Smooth muscle cell of the brain vasculature (primary cell): ENCODE data around the gene ZFYVE28.

Experiments
- DNase-seq: peaks from one replicate; pipeline ENCODE4 v3.0.0-alpha.2; 2012; ENCODE audit warnings: low read depth, low spot score

Gene ZFYVE28

DNA sequence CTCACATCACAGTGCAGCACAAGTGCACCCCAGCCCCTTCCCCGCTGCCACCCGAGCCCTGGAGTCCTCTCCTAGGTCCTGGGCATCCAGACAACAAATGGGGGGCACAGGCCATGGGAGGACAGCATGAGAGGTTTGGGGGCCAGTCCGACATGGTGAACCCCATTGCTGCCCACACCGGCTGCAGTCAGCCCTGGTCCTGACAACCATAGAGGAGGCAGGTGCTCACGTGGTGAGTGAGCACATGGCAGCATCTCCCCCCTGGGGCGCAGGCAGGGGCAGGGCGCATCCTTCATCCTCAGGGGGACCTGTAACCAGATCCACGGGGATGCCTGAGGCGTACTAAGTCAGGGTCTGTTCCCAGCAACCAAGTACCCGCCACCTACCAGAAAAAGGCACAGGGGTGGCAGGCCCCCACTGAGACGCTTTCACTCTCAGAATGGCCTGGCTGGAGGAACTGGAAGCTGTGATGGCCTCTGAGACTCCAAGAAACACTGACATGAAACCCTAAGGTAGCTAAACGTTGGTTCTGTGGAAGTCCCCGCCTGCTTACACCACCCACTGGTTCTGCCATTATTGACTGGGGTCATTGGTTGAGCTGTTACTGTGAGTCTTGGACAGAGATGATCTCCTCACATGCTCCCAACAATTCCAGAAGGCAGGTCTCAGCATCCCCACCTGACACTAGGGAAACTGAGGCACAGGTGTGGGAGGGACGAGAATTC is 6.5 kb downstream of the ZFYVE28 start:
- DNase-seq = no peak

DNA sequence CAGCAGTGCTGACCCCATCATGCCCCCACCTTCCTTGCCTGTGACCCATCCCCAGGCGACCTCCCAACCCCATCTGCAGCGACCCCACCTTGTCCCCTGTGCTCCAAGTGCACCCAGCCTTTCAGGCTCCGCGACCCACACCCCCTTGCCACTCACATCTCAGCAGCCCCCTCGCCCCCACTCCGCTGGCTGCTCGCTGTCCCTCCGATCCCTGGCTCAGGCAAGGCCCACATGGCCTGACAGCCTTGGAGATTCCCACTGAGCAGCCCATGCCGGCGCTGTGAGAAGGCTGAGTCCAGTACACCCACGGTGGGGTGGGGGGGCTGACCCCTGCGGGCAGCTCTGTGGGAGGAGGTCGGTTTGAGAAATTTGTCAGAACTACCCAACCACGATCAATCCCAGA is 9.1 kb downstream of the ZFYVE28 start:
- DNase-seq = no peak

DNA sequence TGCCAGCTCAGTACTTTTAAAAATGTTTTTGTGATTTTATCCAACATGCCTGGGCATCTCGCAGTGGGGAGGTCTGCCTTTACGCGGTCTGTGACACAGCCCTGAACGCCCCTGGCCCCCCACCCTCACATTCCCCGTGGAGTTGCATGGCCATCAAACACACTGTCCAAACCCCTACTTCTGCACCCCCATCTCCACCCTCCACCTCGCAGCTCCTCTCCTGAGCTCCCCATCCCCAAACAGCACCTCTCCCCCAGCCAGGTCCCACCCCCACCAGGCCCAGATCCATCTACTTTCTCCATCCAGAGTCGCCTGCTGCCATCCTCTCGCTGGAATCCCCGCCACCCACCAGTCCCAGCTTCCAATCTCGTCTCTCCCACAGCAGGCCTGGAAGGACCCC is 9.5 kb downstream of the ZFYVE28 start:
- DNase-seq = no peak

DNA sequence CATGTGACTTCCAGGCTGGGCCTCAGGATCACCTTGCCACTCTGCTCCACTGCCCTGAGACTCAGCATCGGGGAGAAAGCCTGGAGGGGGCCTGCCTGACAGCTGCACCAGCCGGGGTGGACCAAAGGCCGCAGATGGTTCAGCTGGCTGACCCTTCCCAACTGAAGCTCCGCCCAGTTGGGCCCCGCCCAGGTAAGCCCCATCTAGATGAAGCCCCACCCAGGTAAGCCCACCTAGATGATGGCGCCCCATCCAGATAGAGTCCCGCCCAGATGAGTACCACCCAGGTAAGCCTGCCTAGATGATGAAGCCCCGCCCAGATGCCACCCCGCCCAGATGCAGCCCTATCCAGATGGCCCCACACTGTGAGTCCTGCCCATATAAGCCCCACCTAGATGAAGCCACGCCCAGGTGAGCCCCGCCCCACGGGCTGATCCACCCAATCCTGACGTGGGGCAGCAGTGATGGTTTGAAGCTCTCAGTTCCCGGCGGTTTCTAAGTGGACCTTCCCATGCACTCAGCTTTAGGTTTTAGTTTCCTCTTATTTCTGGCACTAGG is 10.0 kb downstream of the ZFYVE28 start:
- no peak for DNase-seq

DNA sequence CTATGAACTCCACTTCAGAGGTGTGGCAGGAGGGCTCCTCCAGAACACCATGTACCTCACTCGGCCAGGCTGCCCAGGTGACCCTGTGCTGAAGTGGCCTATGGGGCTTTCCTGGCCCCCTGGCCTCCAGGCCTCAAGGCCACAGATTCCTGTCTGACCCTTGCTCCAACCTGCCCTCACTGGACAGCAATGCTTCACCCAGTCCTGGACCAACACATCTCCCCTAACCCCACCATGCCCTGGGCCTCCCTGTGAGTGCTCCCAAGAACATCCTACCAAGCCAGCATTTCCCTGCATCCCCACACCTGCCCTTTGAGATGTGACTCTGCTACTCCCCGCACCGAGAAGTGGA is 10.5 kb downstream of the ZFYVE28 start:
- no peak for DNase-seq

DNA sequence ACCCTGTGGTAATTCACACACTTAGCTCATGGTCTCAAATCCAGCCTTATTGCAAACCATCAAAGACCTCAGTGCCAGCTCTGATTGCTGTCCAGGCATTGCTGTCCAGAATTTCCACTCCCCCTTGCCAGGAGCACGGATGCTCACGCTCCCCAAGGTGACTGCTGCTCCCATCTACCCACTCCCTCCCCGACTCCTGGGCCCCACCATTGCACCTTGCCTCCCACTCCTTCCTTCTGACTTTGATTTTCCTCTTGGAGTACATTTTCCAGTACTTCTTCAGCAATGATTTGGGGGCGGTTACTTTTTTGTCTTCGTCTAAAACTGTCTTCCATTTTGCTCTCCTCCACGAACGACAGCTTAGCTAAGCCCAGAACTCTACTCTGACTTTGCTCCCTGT is 11.5 kb downstream of the ZFYVE28 start:
- no peak for DNase-seq

DNA sequence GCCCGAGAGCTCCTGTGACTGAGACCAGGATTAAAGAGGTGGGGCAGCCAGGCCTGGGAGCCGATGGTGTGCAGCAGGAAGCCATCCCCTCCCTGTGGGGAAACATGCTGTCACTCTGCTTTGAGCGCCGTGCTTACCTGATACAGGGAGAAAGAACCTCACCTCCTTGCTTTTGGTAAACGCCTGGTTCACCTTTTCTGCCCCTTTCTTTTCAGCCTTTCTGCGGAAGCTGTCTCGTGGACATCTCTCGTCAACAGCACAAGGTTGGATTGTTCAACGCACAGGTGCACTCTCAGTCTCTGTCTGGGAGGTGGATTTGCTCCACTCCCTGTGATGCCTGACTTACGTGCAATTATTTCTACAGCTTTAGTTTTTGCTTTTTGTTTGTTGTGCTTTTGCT is 12.0 kb downstream of the ZFYVE28 start:
- no peak for DNase-seq

DNA sequence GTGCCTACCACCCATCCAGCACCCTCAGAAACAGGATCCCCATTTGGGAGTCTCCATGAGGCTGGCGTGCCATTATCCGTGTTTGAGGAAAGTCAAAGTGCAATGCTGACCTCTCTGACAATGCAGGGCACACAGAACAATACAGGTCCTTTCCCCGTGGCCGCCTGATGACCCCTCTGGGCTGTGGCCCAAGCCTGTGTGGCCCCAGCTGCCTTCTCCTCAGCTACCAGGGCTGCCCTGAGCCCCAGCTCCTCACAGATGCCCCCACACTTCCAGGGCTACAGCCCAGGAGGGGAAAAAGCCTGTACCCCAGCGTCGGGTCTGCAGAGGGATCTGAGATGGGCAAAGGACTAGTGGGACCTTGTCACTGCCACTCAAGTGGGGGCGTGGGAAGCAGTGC is 15.5 kb downstream of the ZFYVE28 start:
- no peak for DNase-seq

DNA sequence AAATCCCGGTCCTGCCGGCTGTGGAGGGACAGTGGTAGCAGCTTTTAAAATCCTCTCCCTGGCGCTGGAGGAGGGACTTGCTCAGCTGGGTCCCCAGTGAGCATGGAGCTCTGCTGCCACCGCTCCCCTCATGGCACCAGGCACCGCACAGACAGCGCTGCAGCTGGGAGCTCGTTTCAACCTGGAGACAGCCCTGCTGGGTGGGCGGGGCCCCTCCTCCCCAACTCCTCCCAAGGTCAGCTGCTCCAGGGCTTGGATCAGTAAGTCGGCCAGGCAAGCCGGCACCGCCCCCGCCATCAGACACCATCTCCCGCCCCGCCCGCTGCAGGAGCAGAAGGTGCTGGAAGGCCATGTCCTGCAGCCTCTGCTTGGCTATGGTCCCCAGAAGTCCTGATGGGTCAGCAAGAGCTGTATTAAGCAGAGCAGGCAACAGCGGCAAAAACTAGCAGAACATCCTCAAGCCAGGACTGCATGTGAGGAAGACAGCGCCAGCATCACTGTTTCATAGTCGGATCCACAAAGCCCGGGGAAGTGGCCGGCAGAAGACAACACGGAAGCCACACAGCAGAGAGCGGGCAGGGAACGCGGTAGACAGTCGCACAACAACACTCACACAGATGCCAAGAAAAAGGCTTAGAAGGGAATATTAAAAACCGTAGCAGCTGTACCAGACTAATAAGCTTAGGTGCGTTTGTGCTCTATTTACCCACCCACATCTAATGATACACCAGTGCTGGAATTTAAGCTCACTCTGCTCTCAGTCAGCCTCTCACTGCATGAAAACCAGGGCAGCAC is 16.2 kb downstream of the ZFYVE28 start:
- DNase-seq = no peak

DNA sequence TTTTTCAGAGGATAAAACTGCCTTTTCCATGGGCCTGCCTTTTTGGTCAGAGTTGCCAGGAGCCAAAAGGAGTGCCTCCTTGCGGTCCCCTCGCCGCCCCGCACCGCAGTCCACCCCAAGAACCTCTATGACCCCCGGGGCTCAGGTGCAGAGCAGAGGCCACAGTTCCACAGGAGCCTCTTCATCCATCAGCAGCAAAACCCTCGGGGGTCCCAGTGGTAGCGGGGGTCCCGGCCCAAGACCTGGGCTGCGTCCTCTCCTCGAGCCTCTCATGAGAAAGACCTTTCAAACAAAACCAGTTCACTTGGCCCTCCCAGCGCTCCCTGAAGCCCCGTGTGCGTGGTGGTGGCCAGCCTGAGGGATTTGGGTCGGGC is 16.8 kb downstream of the ZFYVE28 start:
- DNase-seq = no peak

DNA sequence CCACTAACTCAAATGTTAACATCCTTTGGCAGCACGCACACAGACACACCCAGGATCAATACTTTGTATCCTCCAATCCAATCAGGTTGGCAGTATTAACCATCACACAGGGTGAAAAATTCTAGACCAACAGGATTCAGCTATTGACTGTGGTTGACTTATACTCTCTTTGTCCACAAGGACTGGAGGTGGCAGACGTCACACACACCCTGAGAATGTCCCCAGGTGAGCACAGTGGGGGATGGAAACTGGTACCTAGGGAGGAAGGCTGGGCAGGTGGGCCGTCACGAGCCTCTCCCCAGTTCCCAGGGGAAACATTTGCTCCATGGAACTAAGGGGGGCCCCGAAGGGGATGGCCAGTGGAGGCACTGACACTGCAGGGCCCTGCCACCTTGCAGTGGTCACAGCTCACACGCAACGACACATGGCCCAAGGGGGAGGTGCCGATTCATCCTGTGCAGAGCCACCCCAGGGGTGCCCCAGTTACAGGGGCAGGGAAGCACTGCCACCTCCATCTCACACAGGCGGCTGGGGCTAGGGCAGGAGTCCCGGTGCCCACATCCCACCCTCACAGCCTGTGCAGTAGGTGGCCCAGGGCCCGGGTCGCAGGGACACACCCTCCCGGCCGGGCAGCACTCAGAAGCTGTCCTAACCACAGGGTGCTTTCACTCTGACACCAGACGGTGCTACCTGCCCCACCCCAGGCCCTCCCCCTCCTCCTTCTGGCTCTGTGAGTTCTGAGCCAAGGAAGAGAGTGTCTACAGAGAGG is 17.4 kb downstream of the ZFYVE28 start:
- DNase-seq = no peak

DNA sequence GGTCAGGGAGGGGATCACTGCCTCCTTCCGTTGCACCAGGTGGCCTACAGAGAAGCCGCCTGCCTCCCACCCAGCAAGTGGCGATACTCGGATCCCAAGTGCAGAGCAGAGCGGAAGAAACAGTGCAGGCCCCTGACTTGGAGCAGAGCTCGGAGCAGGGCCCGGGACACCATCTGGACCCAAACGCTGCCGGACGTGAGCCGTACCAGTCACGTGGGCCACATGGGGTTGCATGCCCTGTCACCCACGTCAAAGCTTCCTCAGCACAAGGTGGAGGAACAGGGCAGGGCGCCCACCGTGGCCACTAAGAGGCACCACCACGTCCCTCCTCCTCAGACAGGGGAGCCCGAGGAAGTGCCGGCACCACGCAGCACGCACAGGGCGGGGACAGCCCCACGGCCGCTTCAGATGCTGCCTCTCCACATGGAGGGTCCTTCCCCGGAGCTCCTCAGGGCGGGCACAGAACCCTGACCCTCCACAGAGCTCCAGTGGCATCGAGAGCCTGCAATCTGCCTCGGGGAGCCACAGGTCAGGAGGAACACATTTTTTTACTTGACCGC is 18.7 kb downstream of the ZFYVE28 start:
- DNase-seq = no peak

DNA sequence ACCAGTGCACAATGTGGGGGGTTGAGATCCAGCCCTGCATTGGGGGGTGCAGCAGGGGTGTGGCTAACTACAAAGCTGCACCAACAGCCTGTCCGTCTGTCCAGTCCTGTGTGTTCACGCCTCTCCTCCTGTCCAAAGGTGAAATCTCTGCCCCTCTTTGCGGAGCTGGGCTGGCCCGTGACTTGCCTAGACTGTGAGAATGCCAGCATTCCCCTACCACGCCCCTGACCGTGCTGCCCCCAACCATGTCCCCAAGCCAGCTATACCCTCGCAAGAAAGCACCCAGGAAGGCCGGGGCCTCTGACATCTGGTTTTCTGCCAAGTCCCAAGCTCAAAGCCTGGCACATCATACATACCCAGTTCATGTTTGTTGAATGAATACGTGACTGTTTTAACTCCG is 19.2 kb downstream of the ZFYVE28 start:
- DNase-seq = no peak

DNA sequence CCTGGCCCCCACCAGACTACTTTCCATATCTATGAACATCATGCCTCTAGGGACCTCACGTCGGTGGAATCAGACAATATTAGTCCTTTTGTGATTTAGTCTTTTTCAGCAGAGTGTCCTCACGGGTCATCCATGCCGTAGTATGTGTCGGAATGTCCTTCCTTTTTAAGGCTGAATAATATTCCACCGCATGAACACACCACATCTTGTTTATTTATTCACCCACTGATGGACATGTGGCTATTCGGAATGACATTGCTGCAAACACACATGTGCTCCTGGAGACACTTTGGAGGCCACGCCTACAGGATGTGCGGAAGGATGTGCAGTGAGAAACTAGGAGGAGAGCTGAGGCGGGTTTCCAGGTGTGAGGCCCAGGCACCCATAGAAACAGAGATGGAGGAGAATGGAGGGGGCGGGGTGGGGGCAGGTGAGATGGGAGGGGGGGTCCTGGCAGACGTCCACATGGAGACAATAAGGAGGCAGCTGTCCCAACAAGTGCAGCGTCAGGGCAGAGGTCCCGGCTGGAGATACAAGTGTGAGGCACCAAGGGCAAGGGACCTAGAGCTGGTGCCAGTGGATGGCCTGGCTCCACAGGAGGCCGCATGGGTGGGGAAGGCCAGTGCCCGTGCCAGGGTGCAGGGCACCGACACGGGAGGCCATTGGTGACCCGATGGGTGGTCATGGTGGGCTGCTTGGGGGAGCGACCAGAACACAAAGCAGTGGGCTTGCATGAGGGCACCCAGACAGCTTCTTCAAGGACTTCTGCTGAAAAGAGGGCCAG is 20.7 kb downstream of the ZFYVE28 start:
- no peak for DNase-seq

DNA sequence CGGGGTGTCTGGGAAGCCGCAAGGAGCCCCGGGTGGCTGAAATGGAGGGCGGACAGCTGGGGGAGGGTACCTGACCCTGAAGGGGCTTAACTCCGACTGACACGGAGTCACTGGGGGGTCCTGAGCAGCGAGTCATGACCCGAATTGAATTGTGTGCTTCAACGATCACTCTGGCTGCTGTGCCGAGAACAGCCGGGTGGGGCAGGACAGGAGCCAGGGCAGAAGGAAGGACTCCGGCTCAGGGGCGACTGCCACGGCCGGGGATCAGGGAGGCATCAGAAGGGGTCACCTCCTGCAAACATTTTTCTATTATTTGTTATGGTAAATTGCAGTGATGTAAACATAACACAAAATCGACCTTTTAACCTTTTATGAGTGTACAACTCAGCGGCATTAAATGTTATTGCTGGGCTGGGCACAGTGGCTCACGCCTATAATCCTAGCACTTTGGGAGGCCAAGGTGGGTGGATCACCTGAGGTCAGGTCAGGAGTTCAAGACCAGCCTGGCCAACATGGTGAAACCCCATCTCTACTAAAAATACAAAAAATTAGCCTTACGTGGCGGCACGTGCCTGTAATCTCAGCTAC is 21.6 kb downstream of the ZFYVE28 start:
- DNase-seq = no peak

DNA sequence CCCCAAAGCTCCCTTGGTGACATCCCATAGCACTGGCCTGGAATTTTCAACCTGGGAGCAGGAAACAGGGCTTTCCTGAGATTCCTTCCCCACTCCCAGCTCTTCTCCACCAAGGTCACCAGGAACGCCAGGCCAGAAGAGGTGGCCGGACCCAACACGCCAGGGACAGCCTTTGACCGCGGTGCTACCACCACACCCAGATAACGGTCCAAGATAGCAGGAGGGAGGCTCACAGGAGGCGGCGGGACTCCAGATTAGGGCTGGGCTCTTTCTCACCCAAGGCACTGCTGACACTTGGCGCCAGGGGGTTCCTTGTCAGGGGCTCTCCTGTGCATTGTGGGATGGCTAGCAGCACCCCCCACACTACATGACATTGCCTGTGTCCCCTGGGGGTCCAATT is 22.9 kb downstream of the ZFYVE28 start:
- DNase-seq = no peak

DNA sequence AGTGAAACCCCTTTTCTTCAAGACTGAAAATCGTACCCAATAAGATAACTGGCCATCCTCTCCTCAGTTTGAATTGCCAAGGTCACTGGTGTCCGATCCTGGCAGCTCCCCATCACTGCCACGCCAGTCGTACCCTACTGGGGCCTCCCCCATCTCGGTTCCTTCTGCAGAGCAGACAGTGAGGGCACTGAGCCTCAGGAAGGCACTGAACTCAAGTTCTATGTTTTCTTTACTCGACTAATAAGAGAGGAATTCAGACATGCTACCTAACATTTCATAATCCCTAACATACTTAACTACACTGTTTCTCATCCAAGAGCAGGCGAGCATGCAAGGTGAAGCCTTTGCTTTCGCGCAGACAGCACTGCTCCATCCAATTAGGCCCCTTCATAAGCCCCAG is 23.4 kb downstream of the ZFYVE28 start:
- DNase-seq = no peak

DNA sequence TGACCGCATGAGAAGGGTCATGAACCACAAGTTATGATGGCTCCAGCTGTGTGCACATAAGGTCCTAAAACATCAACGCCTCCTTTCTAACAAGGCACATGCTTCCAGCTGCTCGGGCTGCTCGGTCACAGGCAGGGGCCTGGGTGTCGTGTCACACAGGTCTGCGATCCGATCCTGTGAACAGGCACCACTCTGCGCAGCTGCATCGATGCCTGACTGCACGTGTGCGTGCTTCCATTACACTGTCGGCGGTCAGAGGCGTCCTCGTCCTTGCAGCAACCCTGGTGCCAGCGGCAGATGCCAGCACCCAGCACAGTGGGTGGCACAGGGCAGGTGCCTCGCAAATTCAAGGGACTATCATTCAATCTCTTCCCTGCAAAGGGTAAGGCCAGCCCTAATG is 23.9 kb downstream of the ZFYVE28 start:
- DNase-seq = no peak

DNA sequence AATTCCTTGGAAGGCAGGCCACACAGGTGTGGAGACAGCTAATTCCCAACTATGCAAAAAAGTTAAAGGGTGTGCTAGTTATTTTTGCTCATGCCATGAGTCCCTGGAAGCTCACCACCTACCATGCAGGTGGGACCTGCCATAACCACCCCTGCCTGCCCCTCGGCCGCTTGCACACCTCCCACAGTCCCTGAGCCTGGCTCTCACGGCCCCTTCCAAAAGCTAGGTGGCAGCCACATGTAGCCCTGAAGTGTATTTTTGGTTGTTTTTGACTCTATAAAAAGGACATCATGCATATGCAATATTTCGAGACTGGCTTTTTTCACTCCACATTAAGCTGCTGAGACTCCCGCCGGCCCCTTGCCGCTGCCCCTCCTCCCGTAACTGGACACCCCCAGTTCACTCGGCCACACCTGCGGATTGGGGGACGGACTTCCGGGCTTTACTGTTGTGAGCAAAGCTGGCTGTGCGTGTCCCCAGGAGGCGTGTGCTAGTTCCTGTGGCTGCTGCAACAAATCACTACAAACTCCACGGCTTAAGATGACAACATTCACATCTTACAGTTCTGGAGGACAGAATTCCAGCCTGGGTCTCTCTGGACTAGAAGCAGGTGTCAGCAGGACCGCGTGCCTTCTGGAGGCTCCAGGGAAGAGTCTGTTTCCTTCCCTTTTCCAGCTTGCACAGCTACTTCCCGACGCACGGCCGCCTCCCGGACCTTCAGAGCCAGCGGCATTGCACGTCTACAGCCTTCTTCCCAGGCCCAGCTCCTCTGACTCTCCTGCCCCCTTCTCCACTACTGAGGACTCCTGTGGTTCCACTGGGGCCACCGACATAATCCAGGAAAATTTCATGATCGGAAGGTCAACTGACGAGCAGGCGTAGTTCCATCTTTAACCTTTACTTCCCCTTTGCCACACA is 24.8 kb downstream of the ZFYVE28 start:
- no peak for DNase-seq
